GM12878 (cell line): ENCODE results near the gene DCAF7.

Experiments used
- CTCF ChIP-seq, 3 experiments: IDR thresholded peaks in 2 of 3; conservative IDR thresholded peaks in 1 of 3; 2 replicates each; pipeline ENCODE4 v1.5.1; 2011; ENCODE audit warnings: low read depth in 3 of 3, low read length in 3 of 3, mild to moderate bottlenecking in 3 of 3, control low read depth in 2 of 3, moderate library complexity in 2 of 3, inconsistent platforms in 1 of 3, mixed read lengths in 1 of 3; ENCODE audit not compliant: control insufficient read depth in 2 of 3, insufficient read depth in 1 of 3; ENCODE audit errors: extremely low read depth in 1 of 3
- ELK1 ChIP-seq: IDR thresholded peaks from 2 replicates; pipeline ENCODE4 v1.6.1; 2012; ENCODE audit warnings: low read depth, low read length, improper control_type of control experiment
- ETV6 ChIP-seq, 2 experiments: fragments of 450-650 bp in 1 of 2; IDR thresholded peaks in 1 of 2; conservative IDR thresholded peaks in 1 of 2; 2 replicates each; pipeline ENCODE4 v1.6.1; 2014; ENCODE audit warnings: antibody characterized with exemption in 1 of 2, borderline replicate concordance in 1 of 2, low read depth in 1 of 2, mild to moderate bottlenecking in 1 of 2, moderate library complexity in 1 of 2
- EZH2 ChIP-seq: IDR thresholded peaks from 2 replicates; pipeline ENCODE4 v1.6.1; 2012; ENCODE audit warnings: low read depth, mild to moderate bottlenecking, control low read depth, inconsistent platforms, low read length, borderline replicate concordance; ENCODE audit not compliant: control insufficient read depth
- FOXM1 ChIP-seq: IDR thresholded peaks from 2 replicates; pipeline ENCODE4 v1.6.1; 2012; ENCODE audit warnings: low read depth, mild to moderate bottlenecking, inconsistent platforms, low read length, moderate library complexity
- POLR2AphosphoS5 ChIP-seq: IDR thresholded peaks from 2 replicates; pipeline ENCODE4 v1.6.1; 2011; ENCODE audit warnings: mild to moderate bottlenecking, low read length, inconsistent platforms

- TF ChIP-seq CTCF (IDR thresholded peaks at IDR 0.05 in 2 of 3, conservative IDR thresholded peaks at IDR 0.05 in 1 of 3; ENCODE audit: control insufficient read depth in 2 of 3, extremely low read depth in 1 of 3, insufficient read depth in 1 of 3, low read depth in 3 of 3, low read length in 3 of 3) (no peak), EZH2 (no peak), ETV6 (conservative IDR thresholded peaks at IDR 0.05 in 1 of 2, IDR thresholded peaks at IDR 0.05 in 1 of 2; ENCODE audit: borderline replicate concordance in 1 of 2, low read depth in 1 of 2) (no peak), FOXM1 (no peak), ELK1 (no peak), POLR2AphosphoS5 (no peak)
These were observed 5.4 kb downstream of the DCAF7 start for GRCh38 chr17:63555500-63556156.
